ENCODE results near the gene ZNF837.

- TF ChIP-seq CTCF (IDR thresholded peaks at IDR 0.05) (no peak), EZH2 (IDR thresholded peaks at IDR 0.05; ENCODE audit: borderline replicate concordance, insufficient read depth, low read depth, low read length, poor library complexity, severe bottlenecking) (no peak)
Measured at GRCh38 chr19:58372311-58373133, 8.3 kb downstream of the ZNF837 start.
